Endothelial cell of umbilical vein (primary cell): Measurements from ENCODE around the gene MB21D2. TPM values are rescaled to one million over a fixed set of nuclear protein-coding genes. Genes with fewer than 3 reads are reported as not detected.

Experiments
- BruUV-seq: library from RNA; stranded (reverse); fragments of 400-500 nt; replicated peaks from 2 replicates; lab custom pipeline; 2021; lab: Mats Ljungman, UMichigan
- CTCF ChIA-PET: fragments of 300-600, 350-600 bp; sonication (Branson Sonifier 250); formaldehyde crosslinking; loops from one replicate; lab custom pipeline; 2021; ENCODE audit warnings: antibody characterized with exemption, inconsistent platforms; lab: Charles Lee
- POLR2A ChIA-PET: fragments of 300-600, 350-600 bp; sonication (Branson Sonifier 250); formaldehyde crosslinking; loops from one replicate; lab custom pipeline; 2021; ENCODE audit warnings: antibody characterized with exemption, inconsistent platforms; lab: Charles Lee
- DNase-seq: peaks from one replicate; pipeline ENCODE4 v3.0.0-alpha.2; 2011; ENCODE audit warnings: low read depth, low spot score
- FAIRE-seq: peaks from 2 replicates; lab custom pipeline; 2011; peaks lifted over from hg19 to GRCh38; lab: Jason Lieb, UNC
- H2AFZ ChIP-seq: 2 replicates; pipeline ENCODE4 v1.6.0; 2012; ENCODE audit warnings: low read depth, low read length, control low read depth, inconsistent platforms
- H3K27ac ChIP-seq: 2 replicates; pipeline ENCODE4 v1.5.1; 2011; ENCODE audit warnings: low read depth, mild to moderate bottlenecking, control low read depth, low read length, moderate library complexity; ENCODE audit not compliant: insufficient read depth
- H3K27me3 ChIP-seq, 2 experiments: 2 replicates each; pipeline versions ENCODE4 v1.6.0 to v1.6.1; 2011; ENCODE audit warnings: low read length in 2 of 2, mixed read lengths in 1 of 2; ENCODE audit not compliant: control insufficient read depth in 2 of 2, insufficient read depth in 2 of 2
- H3K36me3 ChIP-seq, 2 experiments: 2 replicates in 1 of 2; 3 replicates in 1 of 2; pipeline ENCODE4 v1.5.1; 2011; ENCODE audit warnings: low read length in 2 of 2, mild to moderate bottlenecking in 1 of 2, moderate library complexity in 1 of 2; ENCODE audit not compliant: control insufficient read depth in 2 of 2, insufficient read depth in 2 of 2; ENCODE audit errors: extremely low read depth in 1 of 2
- H3K4me1 ChIP-seq: 3 replicates; pipeline ENCODE4 v1.5.1; 2011; ENCODE audit warnings: mild to moderate bottlenecking, low read length; ENCODE audit not compliant: control insufficient read depth, insufficient read depth; ENCODE audit errors: extremely low read depth
- H3K4me2 ChIP-seq: 2 replicates; pipeline ENCODE4 v1.6.1; 2011; ENCODE audit warnings: low read length, control low read depth, mixed read lengths; ENCODE audit not compliant: insufficient read depth
- H3K4me3 ChIP-seq, 3 experiments: fragments of 200-600 bp in 1 of 3; sonication (generic), shearing (Covaris generic) in 1 of 3; replicated peaks in 1 of 3; 2 replicates each; pipeline ENCODE4 v1.5.1; 2011 to 2016; ENCODE audit warnings: control low read depth in 3 of 3, low read length in 3 of 3, mild to moderate bottlenecking in 2 of 3, inconsistent platforms in 1 of 3, low read depth in 1 of 3, moderate library complexity in 1 of 3; ENCODE audit not compliant: insufficient read depth in 1 of 3
- H3K79me2 ChIP-seq: 2 replicates; pipeline ENCODE4 v1.6.0; 2012; ENCODE audit warnings: low read length, inconsistent platforms; ENCODE audit not compliant: control insufficient read depth, insufficient read depth
- H3K9ac ChIP-seq: replicated peaks from 2 replicates; pipeline ENCODE3; 2011; ENCODE audit warnings: low read length, control low read depth; ENCODE audit not compliant: insufficient read depth; ENCODE audit errors: extremely low read depth
- H3K9me1 ChIP-seq: replicated peaks from 3 replicates; pipeline ENCODE4 v1.6.0; 2011; ENCODE audit warnings: mild to moderate bottlenecking, low read length; ENCODE audit not compliant: control insufficient read depth, insufficient read depth; ENCODE audit errors: extremely low read depth
- H3K9me3 ChIP-seq: replicated peaks from 2 replicates; pipeline ENCODE4 v1.5.1; 2012; ENCODE audit warnings: low read length, inconsistent platforms; ENCODE audit not compliant: control insufficient read depth, insufficient read depth
- H4K20me1 ChIP-seq: replicated peaks from 2 replicates; pipeline ENCODE3; 2011; ENCODE audit warnings: mild to moderate bottlenecking, low read length; ENCODE audit not compliant: control insufficient read depth, insufficient read depth; ENCODE audit errors: extremely low read depth
- CTCF ChIP-seq, 2 donors: IDR thresholded peaks; 1 replicate in 1 of 2; 2 replicates in 1 of 2; pipeline ENCODE4 v1.5.1; 2011; ENCODE audit warnings: low read length in 2 of 2, mild to moderate bottlenecking in 2 of 2, moderate library complexity in 2 of 2, control low read depth in 1 of 2, inconsistent platforms in 1 of 2, low read depth in 1 of 2; ENCODE audit not compliant: insufficient read depth in 1 of 2; ENCODE audit errors: extremely low read depth in 1 of 2
- EZH2 ChIP-seq: IDR thresholded peaks from 2 replicates; pipeline ENCODE4 v1.6.1; 2012; ENCODE audit warnings: borderline replicate concordance, low read depth, mild to moderate bottlenecking, moderate library complexity, low read length, inconsistent platforms; ENCODE audit not compliant: severe bottlenecking
- FOS ChIP-seq: IDR thresholded peaks from 2 replicates; pipeline ENCODE4 v1.6.1; 2011; ENCODE audit warnings: mild to moderate bottlenecking, low read length, moderate library complexity, borderline replicate concordance; ENCODE audit not compliant: insufficient read depth
- GATA2 ChIP-seq: IDR thresholded peaks from 2 replicates; pipeline ENCODE4 v1.7.0; 2011; ENCODE audit warnings: low read depth, mild to moderate bottlenecking, moderate library complexity, mixed read lengths, low read length; ENCODE audit not compliant: insufficient read length, insufficient read depth
- JUN ChIP-seq: IDR thresholded peaks from 2 replicates; pipeline ENCODE4 v1.6.1; 2011; ENCODE audit warnings: borderline replicate concordance, low read depth; ENCODE audit not compliant: insufficient read length, insufficient read depth
- MAX ChIP-seq: IDR thresholded peaks from 2 replicates; pipeline ENCODE4 v1.6.1; 2011; ENCODE audit not compliant: insufficient read depth, insufficient read length
- MYC ChIP-seq: IDR thresholded peaks from one replicate; pipeline ENCODE4 v1.6.1; 2011; ENCODE audit warnings: mild to moderate bottlenecking, low read depth, low read length
- POLR2A ChIP-seq: IDR thresholded peaks from 2 replicates; pipeline ENCODE4 v1.6.1; 2012; ENCODE audit warnings: low read depth, mild to moderate bottlenecking, control low read depth, low read length
- POLR2AphosphoS5 ChIP-seq: IDR thresholded peaks from 2 replicates; pipeline ENCODE4 v1.6.1; 2012; ENCODE audit warnings: low read depth, mild to moderate bottlenecking, control low read depth, low read length, moderate library complexity; ENCODE audit not compliant: insufficient read depth
- dilution Hi-C: fragments of 300-500 bp; cut with MboI; formaldehyde crosslinking; loops from one replicate; pipeline ENCODE4 v1.15.0; 2019; ENCODE audit warnings: low sequenced_read_pairs; ENCODE audit not compliant: extremely low pct_ligation_motif_present
- intact Hi-C: fragments of 100-400 bp; cut with micrococcal nuclease; formaldehyde crosslinking; loops from one replicate; pipeline ENCODE4 v1.10.0; 2022
- polyA plus RNA-seq, 4 experiments: library from polyadenylated mRNA; depleted of rRNA in 3 of 4; stranded (reverse) in 3 of 4; unstranded in 1 of 4; fragments of >200 nt; gene quantifications; 2 replicates each; pipeline versions ENCODE4 v1.2.1 to v1.2.3, GENCODE V29; 2011 to 2012; ENCODE audit warnings: missing spikeins in 1 of 4
- total RNA-seq: library from RNA; stranded (reverse); gene quantifications from 2 replicates; pipeline ENCODE4 v1.2.3, GENCODE V29; 2021

The MB21D2 gene
- total and polyA plus RNA-seq, 2 donors (not counting 3 experiments of a cell fraction or from before 2014, with no cell fraction given): 6.7 to 7.4 TPM

GRCh38 chr3:192866804-192867203 lies 50.9 kb downstream of the MB21D2 start:
- intact Hi-C loops (no loop called here), dilution Hi-C loops (no loop called here)
- H3K9me3 ChIP-seq: no peaks in the 10 kb centered on the region
- H3K79me2 ChIP-seq: no peaks in the 10 kb centered on the region
- no peaks in the 10 kb centered on the region for H3K36me3 ChIP-seq
- ChIA-PET POLR2A (no interaction called here), CTCF (no interaction called here)
- no peaks in the 10 kb centered on the region for H3K9me1 ChIP-seq
- TF ChIP-seq CTCF (IDR thresholded peaks at IDR 0.05; ENCODE audit: extremely low read depth in 1 of 2, insufficient read depth in 1 of 2, low read depth in 1 of 2, low read length in 2 of 2) (no peak), GATA2 (no peak), POLR2AphosphoS5 (no peak), POLR2A (no peak), FOS (no peak), EZH2 (no peak), JUN (no peak), MAX (no peak), MYC (no peak)
- no peak overlapping the region for H3K9ac ChIP-seq
- no peak overlapping the region for H3K4me3 ChIP-seq
- H3K27me3 ChIP-seq: no peaks in the 10 kb centered on the region
- H4K20me1 ChIP-seq: no peaks in the 10 kb centered on the region
- H3K27ac ChIP-seq: no peak overlapping the region
- H2AFZ ChIP-seq: no peak overlapping the region
- BruUV-seq: no TSS peak
- no peak for DNase-seq
- no peak for FAIRE-seq
- H3K4me1 ChIP-seq: peaks cover 14% of the 10 kb centered on the region
- no peak overlapping the region for H3K4me2 ChIP-seq
